Calu3 (cell line): ENCODE results near the gene RBP3. TPM values are rescaled to one million over a fixed set of nuclear protein-coding genes. Genes with fewer than 3 reads are reported as not detected.
A peak's percentile ranks its signal among the peaks of the same experiment; 100 is the strongest.

ENCODE experiments used
- BruUV-seq: library from RNA; stranded (reverse); fragments of 400-500 nt; replicated peaks from 2 replicates; lab custom pipeline; 2021; lab: Mats Ljungman, UMichigan
- CTCF ChIA-PET: fragments of 300-600 bp; sonication (Branson Sonifier 250); formaldehyde crosslinking; loops from one replicate; lab custom pipeline; 2022; ENCODE audit warnings: antibody characterized with exemption; lab: Charles Lee
- DNase-seq: peaks from one replicate; pipeline ENCODE4 v3.0.0; 2022
- H3K27ac Mint-ChIP-seq: one replicate; pipeline ENCODE4 v1.8.0; 2022; ENCODE audit warnings: mixed read lengths; ENCODE audit not compliant: unreplicated experiment
- H3K27me3 Mint-ChIP-seq: one replicate; pipeline ENCODE4 v1.8.0; 2022; ENCODE audit warnings: mixed read lengths; ENCODE audit not compliant: unreplicated experiment
- H3K36me3 Mint-ChIP-seq: one replicate; pipeline ENCODE4 v1.8.0; 2022; ENCODE audit warnings: mild to moderate bottlenecking, moderate library complexity, mixed read lengths; ENCODE audit not compliant: insufficient read depth, unreplicated experiment
- H3K4me1 Mint-ChIP-seq: one replicate; pipeline ENCODE4 v1.8.0; 2022; ENCODE audit warnings: mild to moderate bottlenecking, low read depth, mixed read lengths; ENCODE audit not compliant: unreplicated experiment
- H3K4me3 Mint-ChIP-seq: one replicate; pipeline ENCODE4 v1.8.0; 2022; ENCODE audit warnings: mild to moderate bottlenecking, low read depth, moderate library complexity, mixed read lengths; ENCODE audit not compliant: unreplicated experiment
- H3K9me3 Mint-ChIP-seq: one replicate; pipeline ENCODE4 v1.8.0; 2022; ENCODE audit warnings: low read depth, mixed read lengths; ENCODE audit not compliant: unreplicated experiment
- CTCF ChIP-seq: fragments of 200-600 bp; IDR thresholded peaks from one replicate; pipeline ENCODE4 v1.8.0; 2022; ENCODE audit warnings: antibody characterized with exemption; ENCODE audit not compliant: unreplicated experiment
- intact Hi-C: fragments of 100-400 bp; cut with micrococcal nuclease; formaldehyde crosslinking; loops from one replicate; pipeline ENCODE4 v1.10.0; 2022; ENCODE audit not compliant: unreplicated experiment
- total RNA-seq: library from RNA; stranded (reverse); gene quantifications from 2 replicates; pipeline ENCODE4 v1.2.3, GENCODE V29; 2022

The RBP3 gene
- total RNA-seq, 1 experiment from 2014 or later = not detected

- intact Hi-C loops = no loop called here
- Mint-ChIP-seq H3K4me3 (no peak overlapping the region), H3K9me3 (no peaks in the 10 kb centered on the region), H3K36me3 (no peaks in the 10 kb centered on the region), H3K27ac (no peak overlapping the region), H3K27me3 (peaks cover 9% of the 10 kb centered on the region), H3K4me1 (no peaks in the 10 kb centered on the region)
- no peak for TF ChIP-seq CTCF
- BruUV-seq = no TSS peak
- CTCF ChIA-PET = no interaction called here
- DNase-seq = no peak
Observed at GRCh38 chr10:47350671-47351640, 2.8 kb downstream of the RBP3 start.

- H3K9me3 Mint-ChIP-seq = no peaks in the 10 kb centered on the region
- no peaks in the 10 kb centered on the region for H3K27me3 Mint-ChIP-seq
- no peak overlapping the region for H3K4me3 Mint-ChIP-seq
- no peaks in the 10 kb centered on the region for H3K4me1 Mint-ChIP-seq
- CTCF ChIA-PET = no interaction called here
- BruUV-seq = no TSS peak
- TF ChIP-seq CTCF = no peak
- intact Hi-C loops = no loop called here
- DNase-seq = no peak
- no peak overlapping the region for H3K27ac Mint-ChIP-seq
- no peaks in the 10 kb centered on the region for H3K36me3 Mint-ChIP-seq
Observed at GRCh38 chr10:47351899-47352815, 4.0 kb downstream of the RBP3 start.

GRCh38 chr10:47353351-47353750 lies 5.2 kb downstream of the RBP3 start:
- no peak overlapping the region for H3K27ac Mint-ChIP-seq
- intact Hi-C loops = no loop called here
- CTCF ChIA-PET = interaction anchor here (1.2 kb wide), 1 partner anchor 13 kb away, joined by 4 read pairs; no protein-coding TSS in a partner anchor
- no TSS peak for BruUV-seq
- H3K4me3 Mint-ChIP-seq = no peak overlapping the region
- no peaks in the 10 kb centered on the region for H3K27me3 Mint-ChIP-seq
- no peak for DNase-seq
- no peaks in the 10 kb centered on the region for H3K9me3 Mint-ChIP-seq
- no peak for TF ChIP-seq CTCF
- no peaks in the 10 kb centered on the region for H3K36me3 Mint-ChIP-seq
- no peaks in the 10 kb centered on the region for H3K4me1 Mint-ChIP-seq

DNA sequence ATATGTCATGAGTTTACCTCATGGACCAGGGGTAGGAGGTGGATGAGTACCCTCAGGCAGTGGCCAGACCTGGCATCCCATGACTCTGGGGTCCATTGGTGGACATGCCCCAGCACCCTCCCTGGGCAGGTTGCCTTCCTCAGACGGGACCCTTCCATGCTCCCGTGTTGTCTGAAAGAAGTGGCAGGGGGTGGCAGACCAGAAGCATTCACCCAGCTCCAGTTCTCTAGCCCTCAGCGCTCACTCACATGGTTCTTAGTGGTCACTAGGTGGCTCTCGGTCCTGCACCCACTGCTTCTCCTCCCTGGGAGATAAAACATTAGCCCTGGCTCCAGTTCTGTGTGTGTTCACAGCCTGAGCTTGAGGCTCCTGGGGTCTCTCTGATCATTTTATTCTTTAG lies 6.0 kb downstream of the RBP3 start:
- CTCF ChIA-PET = interaction anchor here (0.5 to 1.2 kb wide), 2 partner anchors 14 to 204 kb away, joined by 3 to 4 read pairs; no protein-coding TSS in a partner anchor
- Mint-ChIP-seq H3K9me3 (no peaks in the 10 kb centered on the region), H3K4me1 (no peaks in the 10 kb centered on the region), H3K36me3 (no peaks in the 10 kb centered on the region), H3K4me3 (no peak overlapping the region), H3K27me3 (no peaks in the 10 kb centered on the region), H3K27ac (no peak overlapping the region)
- no peak for TF ChIP-seq CTCF
- no TSS peak for BruUV-seq
- intact Hi-C loops = no loop called here
- DNase-seq = peak; percentile 24
